Pancreas (tissue), 10 donors: ENCODE data around the gene FBLN2. TPM values are rescaled to one million over a fixed set of nuclear protein-coding genes. Genes with fewer than 3 reads are reported as not detected.

ENCODE experiments used
- ATAC-seq, 4 donors: fragments of 200-7000 bp; cut with Tn5 transposase; one replicate each; pipeline versions ENCODE4 v1.8.0 to v1.9.1; 2020; ENCODE audit warnings: mild to moderate bottlenecking in 4 of 4, moderate library complexity in 4 of 4
- DNase-seq, 6 donors: peaks; one replicate each; pipeline ENCODE4 v3.0.0-alpha.2; 2020
- FAIRE-seq: peaks from 2 replicates; lab custom pipeline; 2012; peaks lifted over from hg19 to GRCh38; lab: Jason Lieb, UNC
- H3K27ac ChIP-seq, 4 donors: fragments of 200-600 bp; sonication (generic); 1 replicate in 3 of 4; 2 replicates in 1 of 4; pipeline versions ENCODE4 v1.5.0 to v1.8.0; 2020
- H3K27me3 ChIP-seq, 4 donors: fragments of 200-600 bp; one replicate each; pipeline ENCODE4 v1.8.0; 2021
- H3K36me3 ChIP-seq, 3 donors: fragments of 200-600 bp; sonication (generic) in 1 of 3; one replicate each; pipeline versions ENCODE4 v1.5.0 to v1.8.0; 2020 to 2021
- H3K4me1 ChIP-seq, 3 donors: fragments of 200-600 bp; one replicate each; pipeline ENCODE4 v1.8.0; 2021
- H3K4me3 ChIP-seq, 4 donors: fragments of 200-600 bp; sonication (generic) in 2 of 4; one replicate each; pipeline versions ENCODE4 v1.5.0 to v1.8.0; 2020 to 2021
- H3K9me3 ChIP-seq, 4 donors: fragments of 200-600 bp; one replicate each; pipeline ENCODE4 v1.8.0; 2021
- CTCF ChIP-seq, 4 donors: fragments of 200-600 bp; sonication (generic) in 3 of 4; IDR thresholded peaks; one replicate each; pipeline versions ENCODE4 v1.5.0 to v1.8.0; 2021; ENCODE audit warnings: antibody characterized with exemption in 4 of 4
- WGBS, 2 donors: extraction: QIAGEN DNeasy Blood & Tissue Kit; methylation state at CpG; one replicate each; pipeline ENCODE4 v1.1.7; 2013; 5-methylcytosine and 5-hydroxymethylcytosine counted together
- intact Hi-C, 3 donors: fragments of 100-400 bp; cut with DNase I; formaldehyde crosslinking; loops; one replicate each; pipeline versions ENCODE4 v1.11.1 to v1.14.2; 2022
- polyA plus RNA-seq, 2 donors: library from polyadenylated mRNA; stranded (reverse); fragments of 200-250 nt; gene quantifications; one replicate each; pipeline ENCODE4 v1.2.3, GENCODE V29; 2013
- total RNA-seq, 6 donors: library from RNA; stranded (reverse); fragmentation: NEBNext Ultra II Directional in 4 of 6; extraction: Animal tissue kit (Norgen Biotek cat#: 25700) in 4 of 6; gene quantifications; one replicate each; pipeline versions ENCODE4 v1.2.1 to v1.2.4, GENCODE V29; 2021 to 2023
- donor health status: healthy with polysubstance abuse.
- donor health status: DM: no; HTN: no; CAD: no; lungs with moderate emphysema.
- donor health status: DM: no; HTN: no; CAD: no.
- donor health status: control.
- donor health status: control.
- donor health status: Bipolar disorder and iron deficiency.
- donor health status: DM: yes; HTN: yes; CAD: no.
- donor health status: DM: no; HTN: no; CAD: no.
- donor health status: DM: no; HTN: no; CAD: no.
- donor health status: DM: yes; HTN: yes; CAD: no.

FBLN2 gene
- total and polyA plus RNA-seq, 8 donors, result 2.4 to 21.8 (median 4.2) TPM

- WGBS, 2 donors, result 89% methylated on average over 10 of the region's 10 CpGs
- no peak overlapping the region for H3K4me3 ChIP-seq
- no peak for ATAC-seq
Measured at GRCh38 chr3:13593615-13594014, 44.7 kb downstream of the FBLN2 start.

GRCh38 chr3:13594146-13594545 lies 45.2 kb downstream of the FBLN2 start:
- H3K4me3 ChIP-seq, result no peak overlapping the region
- no peak for TF ChIP-seq CTCF (IDR thresholded peaks at IDR 0.05)
- H3K4me1 ChIP-seq, result no peaks in the 10 kb centered on the region
- no peaks in the 10 kb centered on the region for H3K9me3 ChIP-seq
- H3K36me3 ChIP-seq, result no peaks in the 10 kb centered on the region
- ATAC-seq, result no peak
- no peak overlapping the region for H3K27ac ChIP-seq
- FAIRE-seq, result no peak
- no peaks in the 10 kb centered on the region for H3K27me3 ChIP-seq
- intact Hi-C loops, result no loop called here
- DNase-seq, result no peak
- WGBS, 2 donors, result 83 to 86% methylated on average over 8 of the region's 8 CpGs

More at GRCh38 chr3:13593615-13594014, 44.7 kb downstream of the FBLN2 start:
- FAIRE-seq, result no peak
- H3K4me1 ChIP-seq, result no peaks in the 10 kb centered on the region
- H3K9me3 ChIP-seq, result no peaks in the 10 kb centered on the region
- intact Hi-C loops, result no loop called here
- no peak for TF ChIP-seq CTCF (IDR thresholded peaks at IDR 0.05)
- H3K27me3 ChIP-seq, result no peaks in the 10 kb centered on the region
- no peak for DNase-seq
- no peaks in the 10 kb centered on the region for H3K36me3 ChIP-seq
- no peak overlapping the region for H3K27ac ChIP-seq

GRCh38 chr3:13594991-13595421 lies 46.1 kb downstream of the FBLN2 start:
- WGBS, 2 donors, result 55 to 65% methylated on average over 10 of the region's 10 CpGs
- Histone ChIP-seq H3K4me1 (peaks cover 0 to under 1% (median 0%) of the 10 kb centered on the region in 3 donors), H3K4me3 (no peak overlapping the region), H3K36me3 (no peaks in the 10 kb centered on the region), H3K27me3 (no peaks in the 10 kb centered on the region), H3K27ac (no peak overlapping the region), H3K9me3 (no peaks in the 10 kb centered on the region)
- FAIRE-seq, result no peak
- DNase-seq, result no peak
- intact Hi-C loops, result no loop called here
- TF ChIP-seq CTCF (IDR thresholded peaks at IDR 0.05), result no peak
- ATAC-seq, result no peak

GRCh38 chr3:13595485-13595884 lies 46.6 kb downstream of the FBLN2 start:
- no peak for FAIRE-seq
- Histone ChIP-seq H3K4me1 (peaks cover 0 to 4% (median 0%) of the 10 kb centered on the region in 3 donors), H3K27ac (no peak overlapping the region), H3K9me3 (no peaks in the 10 kb centered on the region), H3K27me3 (no peaks in the 10 kb centered on the region), H3K36me3 (no peaks in the 10 kb centered on the region), H3K4me3 (no peak overlapping the region)
- ATAC-seq, result no peak
- WGBS, 2 donors, result 42% methylated on average over 5 of the region's 5 CpGs
- TF ChIP-seq CTCF (IDR thresholded peaks at IDR 0.05), result no peak
- intact Hi-C loops, result no loop called here
- no peak for DNase-seq

- Histone ChIP-seq H3K36me3 (no peaks in the 10 kb centered on the region), H3K9me3 (no peaks in the 10 kb centered on the region), H3K27ac (no peak overlapping the region), H3K27me3 (no peaks in the 10 kb centered on the region), H3K4me3 (no peak overlapping the region), H3K4me1 (peaks cover 0 to 4% (median 0%) of the 10 kb centered on the region in 3 donors)
- FAIRE-seq, result no peak
- DNase-seq, result no peak
- intact Hi-C loops, result no loop called here
- no peak for TF ChIP-seq CTCF (IDR thresholded peaks at IDR 0.05)
- 82 to 91% methylated on average over 3 of the region's 3 CpGs for WGBS, 2 donors
- ATAC-seq, result no peak
Measured at GRCh38 chr3:13596426-13597205, 47.7 kb downstream of the FBLN2 start.
